ENCODE results near the gene MYPOP. TPM values are rescaled to one million over a fixed set of nuclear protein-coding genes. Genes with fewer than 3 reads are reported as not detected.

MYPOP gene
- total and polyA plus RNA-seq, 4 donors, result 0.70 to 3.0 (median 1.3) TPM

- TF ChIP-seq, protein P1, sequence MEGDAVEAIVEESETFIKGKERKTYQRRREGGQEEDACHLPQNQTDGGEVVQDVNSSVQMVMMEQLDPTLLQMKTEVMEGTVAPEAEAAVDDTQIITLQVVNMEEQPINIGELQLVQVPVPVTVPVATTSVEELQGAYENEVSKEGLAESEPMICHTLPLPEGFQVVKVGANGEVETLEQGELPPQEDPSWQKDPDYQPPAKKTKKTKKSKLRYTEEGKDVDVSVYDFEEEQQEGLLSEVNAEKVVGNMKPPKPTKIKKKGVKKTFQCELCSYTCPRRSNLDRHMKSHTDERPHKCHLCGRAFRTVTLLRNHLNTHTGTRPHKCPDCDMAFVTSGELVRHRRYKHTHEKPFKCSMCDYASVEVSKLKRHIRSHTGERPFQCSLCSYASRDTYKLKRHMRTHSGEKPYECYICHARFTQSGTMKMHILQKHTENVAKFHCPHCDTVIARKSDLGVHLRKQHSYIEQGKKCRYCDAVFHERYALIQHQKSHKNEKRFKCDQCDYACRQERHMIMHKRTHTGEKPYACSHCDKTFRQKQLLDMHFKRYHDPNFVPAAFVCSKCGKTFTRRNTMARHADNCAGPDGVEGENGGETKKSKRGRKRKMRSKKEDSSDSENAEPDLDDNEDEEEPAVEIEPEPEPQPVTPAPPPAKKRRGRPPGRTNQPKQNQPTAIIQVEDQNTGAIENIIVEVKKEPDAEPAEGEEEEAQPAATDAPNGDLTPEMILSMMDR (IDR thresholded peaks at IDR 0.05; ENCODE audit: low read depth, low read length, missing input control), result no peak
- TF ChIP-seq HNF4G (IDR thresholded peaks at IDR 0.05) (no peak), NR2F2 (IDR thresholded peaks at IDR 0.05) (no peak), JUND (IDR thresholded peaks at IDR 0.05) (no peak), TAF1 (conservative IDR thresholded peaks at IDR 0.05) (no peak)
- TF ChIP-seq, protein P2, sequence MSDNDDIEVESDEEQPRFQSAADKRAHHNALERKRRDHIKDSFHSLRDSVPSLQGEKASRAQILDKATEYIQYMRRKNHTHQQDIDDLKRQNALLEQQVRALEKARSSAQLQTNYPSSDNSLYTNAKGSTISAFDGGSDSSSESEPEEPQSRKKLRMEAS (IDR thresholded peaks at IDR 0.05), result no peak
Observed at GRCh38 chr19:45933759-45934158, 31.3 kb upstream of the MYPOP start (continued).

DNA sequence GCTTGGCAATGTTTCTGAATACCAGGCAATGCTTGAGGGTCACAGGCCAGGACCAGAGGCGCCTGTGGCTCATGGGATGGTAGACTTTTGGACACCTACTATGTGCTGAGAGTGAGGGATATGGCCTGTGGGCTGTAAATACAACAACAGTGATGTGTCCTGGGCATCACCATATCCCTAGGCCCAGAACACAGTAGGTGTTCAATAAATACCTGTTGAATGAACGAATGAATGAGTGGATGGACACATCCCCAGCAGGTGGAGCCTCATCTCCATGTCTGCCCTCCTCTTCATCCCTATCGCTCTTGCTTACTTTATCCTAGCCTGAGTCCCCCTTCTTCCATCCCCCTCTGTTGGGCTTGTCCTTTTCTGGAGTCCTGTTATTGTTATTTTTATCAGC lies 28.6 kb upstream of the MYPOP start:
- H3K4me3 ChIP-seq (ENCODE audit: low read depth in 1 of 3, low read length in 3 of 3), result no peak overlapping the region
- H3K4me1 ChIP-seq (ENCODE audit: control insufficient read depth in 4 of 4, insufficient read depth in 4 of 4, low read length in 3 of 4), result peaks cover 0 to 7% (median 3%) of the 10 kb centered on the region in 4 donors
- H3K36me3 ChIP-seq (ENCODE audit: control insufficient read depth in 4 of 4, insufficient read depth in 3 of 4, low read depth in 1 of 4, low read length in 3 of 4), result no peaks in the 10 kb centered on the region
- H3K9ac ChIP-seq (ENCODE audit: low read depth in 1 of 2, low read length in 2 of 2), result no peak overlapping the region
- H3K27ac ChIP-seq (ENCODE audit: low read depth in 1 of 2, low read length in 2 of 2), result no peak overlapping the region
- WGBS, result 53% methylated on average over 3 of the region's 3 CpGs
- no peak for DNase-seq (ENCODE audit: low spot score)
- no peaks in the 10 kb centered on the region for H3K9me3 ChIP-seq (ENCODE audit: control insufficient read depth in 4 of 4, low read length in 3 of 4)
- TF ChIP-seq RXRA (IDR thresholded peaks at IDR 0.05), result no peak
- TF ChIP-seq NR2F2 (IDR thresholded peaks at IDR 0.05), result no peak
- TF ChIP-seq REST (IDR thresholded peaks at IDR 0.05), result no peak
- TF ChIP-seq FOXA2 (IDR thresholded peaks at IDR 0.05), result no peak
- TF ChIP-seq, protein P1 (IDR thresholded peaks at IDR 0.05; ENCODE audit: low read depth, low read length, missing input control), result no peak
- TF ChIP-seq EGR1 (IDR thresholded peaks at IDR 0.05; ENCODE audit: low read depth in 2 of 2), result no peak
- no peak for TF ChIP-seq RAD21 (IDR thresholded peaks at IDR 0.05)
- no peak for TF ChIP-seq HNF4G (IDR thresholded peaks at IDR 0.05)
- TF ChIP-seq TAF1 (conservative IDR thresholded peaks at IDR 0.05), result no peak
- TF ChIP-seq JUND (IDR thresholded peaks at IDR 0.05), result no peak
- TF ChIP-seq ZBTB33 (IDR thresholded peaks at IDR 0.05), result no peak
- H3K27me3 ChIP-seq (ENCODE audit: control insufficient read depth in 4 of 4, insufficient read depth in 4 of 4, low read length in 3 of 4), result peaks cover 0 to 3% (median 0%) of the 10 kb centered on the region in 4 donors
